GM21528 (cell line): Measurements from ENCODE around the gene GALNTL6.
"Not testable (repeated sequence)": the region's sequence is repeated elsewhere in the genome, so short reads cannot be mapped to it uniquely, and the experiment has no call there.

ENCODE experiments used
- ATAC-seq: cut with Tn5 transposase; IDR thresholded peaks from one replicate; pipeline ENCODE4 v1.9.1; 2021; ENCODE audit warnings: mild to moderate bottlenecking, moderate library complexity; ENCODE audit not compliant: unreplicated experiment, low FRiP score

GALNTL6 gene

GRCh38 chr4:172956340-172956739 lies 1143.1 kb downstream of the GALNTL6 start:
- ATAC-seq: not testable (repeated sequence)

- ATAC-seq: no peak
Measured at GRCh38 chr4:172957216-172957615, 1144.0 kb downstream of the GALNTL6 start.

GRCh38 chr4:172962564-172963353 lies 1149.6 kb downstream of the GALNTL6 start:
- ATAC-seq: no peak

GRCh38 chr4:172963498-172964294 lies 1150.5 kb downstream of the GALNTL6 start:
- ATAC-seq: no peak

GRCh38 chr4:172970189-172970588 lies 1157.0 kb downstream of the GALNTL6 start:
- ATAC-seq: not testable (repeated sequence)

GRCh38 chr4:172974586-172974985 lies 1161.4 kb downstream of the GALNTL6 start:
- no peak for ATAC-seq

GRCh38 chr4:172975651-172976229 lies 1162.5 kb downstream of the GALNTL6 start:
- no peak for ATAC-seq

GRCh38 chr4:172977491-172978041 lies 1164.4 kb downstream of the GALNTL6 start:
- ATAC-seq: not testable (repeated sequence)

- no peak for ATAC-seq
Measured at GRCh38 chr4:172978848-172979247, 1165.6 kb downstream of the GALNTL6 start.

GRCh38 chr4:172979332-172979731 lies 1166.1 kb downstream of the GALNTL6 start:
- ATAC-seq: no peak

GRCh38 chr4:172980219-172980618 lies 1167.0 kb downstream of the GALNTL6 start:
- ATAC-seq: no peak

GRCh38 chr4:172982151-172982590 lies 1169.0 kb downstream of the GALNTL6 start:
- ATAC-seq: no peak

- ATAC-seq: no peak
Measured at GRCh38 chr4:172983014-172983413, 1169.8 kb downstream of the GALNTL6 start.

- no peak for ATAC-seq
Measured at GRCh38 chr4:172983631-172984030, 1170.4 kb downstream of the GALNTL6 start.

- no peak for ATAC-seq
Measured at GRCh38 chr4:172985552-172985951, 1172.3 kb downstream of the GALNTL6 start.

GRCh38 chr4:172986114-172986513 lies 1172.9 kb downstream of the GALNTL6 start:
- ATAC-seq: peak; percentile 85

GRCh38 chr4:172989984-172990820 lies 1177.0 kb downstream of the GALNTL6 start:
- no peak for ATAC-seq

- ATAC-seq: no peak
Measured at GRCh38 chr4:172992648-172993378, 1179.6 kb downstream of the GALNTL6 start.

- no peak for ATAC-seq
Measured at GRCh38 chr4:172995161-172995560, 1182.0 kb downstream of the GALNTL6 start.
